ENCODE measurements around the gene SLC51B.

GRCh38 chr15:65051266-65051665 lies 6.1 kb downstream of the SLC51B start:
- no peak for TF ChIP-seq REST (IDR thresholded peaks at IDR 0.05)
- no peak for TF ChIP-seq CTCF (IDR thresholded peaks at IDR 0.05)
- TF ChIP-seq CEBPB (IDR thresholded peaks at IDR 0.05) = no peak
- no peak for TF ChIP-seq JUNB (IDR thresholded peaks at IDR 0.05)
- TF ChIP-seq EP300 (IDR thresholded peaks at IDR 0.05) = no peak
